SU-DHL-6 (cell line): ENCODE results near the gene POLR1A.

Source experiments
- H2AFZ ChIP-seq: fragments of 200-600 bp; sonication (generic); 2 replicates; pipeline ENCODE4 v1.6.1; 2014; ENCODE audit warnings: low read depth, mild to moderate bottlenecking, moderate library complexity, mixed read lengths, antibody characterized with exemption, low read length; ENCODE audit not compliant: severe bottlenecking
- H3F3A ChIP-seq: fragments of 200-600 bp; shearing (Covaris generic); 2 replicates; pipeline ENCODE4 v1.6.0; 2016; ENCODE audit warnings: antibody characterized with exemption, mild to moderate bottlenecking; ENCODE audit not compliant: insufficient read depth
- H3K27ac ChIP-seq: fragments of 200-600 bp; sonication (generic); 2 replicates; pipeline ENCODE4 v1.5.1; 2016; ENCODE audit warnings: low read depth, mild to moderate bottlenecking, low read length, moderate library complexity, mixed read lengths
- H3K27me3 ChIP-seq: fragments of 200-600 bp; sonication (generic), shearing (Covaris generic); 2 replicates; pipeline ENCODE4 v1.6.0; 2014; ENCODE audit warnings: mild to moderate bottlenecking, low read length
- H3K36me3 ChIP-seq: fragments of 200-600 bp; sonication (generic); 2 replicates; pipeline ENCODE4 v1.6.1; 2014; ENCODE audit warnings: mild to moderate bottlenecking, low read length, mixed read lengths
- H3K4me2 ChIP-seq: fragments of 300-600, 200-600 bp; shearing (Covaris generic), sonication (generic); 2 replicates; pipeline ENCODE4 v1.6.0; 2014; ENCODE audit warnings: low read length, low read depth, mild to moderate bottlenecking; ENCODE audit not compliant: poor library complexity, severe bottlenecking
- H3K4me3 ChIP-seq: fragments of 200-600 bp; sonication (generic); 2 replicates; pipeline ENCODE4 v1.5.1; 2014; ENCODE audit warnings: antibody characterized with exemption, low read length, mild to moderate bottlenecking, mixed read lengths; ENCODE audit not compliant: insufficient read depth, poor library complexity, severe bottlenecking
- H3K79me2 ChIP-seq: fragments of 200-600 bp; sonication (generic); 2 replicates; pipeline ENCODE4 v1.6.1; 2014; ENCODE audit warnings: mild to moderate bottlenecking, low read length, moderate library complexity; ENCODE audit not compliant: insufficient read depth
- H3K9ac ChIP-seq: fragments of 200-600 bp; sonication (generic); 2 replicates; pipeline ENCODE4 v1.7.0; 2014; ENCODE audit warnings: mild to moderate bottlenecking, low read length
- H3K9me2 ChIP-seq: fragments of 200-600 bp; sonication (generic); replicated peaks from 2 replicates; pipeline ENCODE4 v1.6.1; 2014; ENCODE audit warnings: low read length; ENCODE audit not compliant: insufficient read depth
- H3K9me3 ChIP-seq: fragments of 200-600 bp; sonication (generic); 2 replicates; pipeline ENCODE4 v1.6.1; 2014; ENCODE audit warnings: low read length, mixed read lengths; ENCODE audit not compliant: insufficient read depth
- H4K20me1 ChIP-seq: fragments of 200-600 bp; sonication (generic); 2 replicates; pipeline ENCODE4 v1.6.1; 2014; ENCODE audit warnings: low read depth, mild to moderate bottlenecking, antibody characterized with exemption, low read length, moderate library complexity, mixed read lengths
- CTCF ChIP-seq: fragments of 200-600 bp; sonication (generic); IDR thresholded peaks from one replicate; pipeline ENCODE4 v1.5.1; 2017; ENCODE audit warnings: antibody characterized with exemption, mild to moderate bottlenecking, low read length, moderate library complexity; ENCODE audit not compliant: insufficient read depth, poor library complexity, severe bottlenecking
- EZH2phosphoT487 ChIP-seq: fragments of 200-600 bp; sonication (generic), shearing (Covaris generic); conservative IDR thresholded peaks from 2 replicates; pipeline ENCODE4 v1.6.1; 2018; ENCODE audit warnings: mild to moderate bottlenecking, antibody characterized with exemption, low read length, moderate library complexity, mixed read lengths

Gene POLR1A

GRCh38 chr2:86143926-86144685 is 38.4 kb upstream of the POLR1A start:
- H3F3A ChIP-seq: peaks cover 30% of the 10 kb centered on the region
- no peaks in the 10 kb centered on the region for H3K9me3 ChIP-seq
- no peak overlapping the region for H3K27ac ChIP-seq
- H3K4me3 ChIP-seq: no peak overlapping the region
- H3K9ac ChIP-seq: no peak overlapping the region
- 0 out of 2 replicates have a peak, but pooled peaks cover 6% of the 10 kb centered on the region for H4K20me1 ChIP-seq
- H3K4me2 ChIP-seq: no peak overlapping the region
- H3K9me2 ChIP-seq: no peaks in the 10 kb centered on the region
- H2AFZ ChIP-seq: no peak overlapping the region
- peaks cover 26% of the 10 kb centered on the region for H3K36me3 ChIP-seq
- no peaks in the 10 kb centered on the region for H3K79me2 ChIP-seq
- H3K27me3 ChIP-seq: no peaks in the 10 kb centered on the region
- TF ChIP-seq EZH2phosphoT487 (no peak), CTCF (no peak)

- Histone ChIP-seq H3K9ac (no peak overlapping the region), H3K4me2 (no peak overlapping the region), H3F3A (peaks cover 32% of the 10 kb centered on the region), H3K27ac (no peak overlapping the region), H3K4me3 (no peak overlapping the region), H3K36me3 (peaks cover 23% of the 10 kb centered on the region), H3K27me3 (no peaks in the 10 kb centered on the region), H3K9me2 (no peaks in the 10 kb centered on the region), H4K20me1 (0 out of 2 replicates have a peak, but pooled peaks cover 6% of the 10 kb centered on the region), H3K79me2 (no peaks in the 10 kb centered on the region), H2AFZ (no peak overlapping the region), H3K9me3 (no peaks in the 10 kb centered on the region)
- TF ChIP-seq CTCF (no peak), EZH2phosphoT487 (no peak)
Measured at GRCh38 chr2:86143307-86143706, 37.6 kb upstream of the POLR1A start.

DNA sequence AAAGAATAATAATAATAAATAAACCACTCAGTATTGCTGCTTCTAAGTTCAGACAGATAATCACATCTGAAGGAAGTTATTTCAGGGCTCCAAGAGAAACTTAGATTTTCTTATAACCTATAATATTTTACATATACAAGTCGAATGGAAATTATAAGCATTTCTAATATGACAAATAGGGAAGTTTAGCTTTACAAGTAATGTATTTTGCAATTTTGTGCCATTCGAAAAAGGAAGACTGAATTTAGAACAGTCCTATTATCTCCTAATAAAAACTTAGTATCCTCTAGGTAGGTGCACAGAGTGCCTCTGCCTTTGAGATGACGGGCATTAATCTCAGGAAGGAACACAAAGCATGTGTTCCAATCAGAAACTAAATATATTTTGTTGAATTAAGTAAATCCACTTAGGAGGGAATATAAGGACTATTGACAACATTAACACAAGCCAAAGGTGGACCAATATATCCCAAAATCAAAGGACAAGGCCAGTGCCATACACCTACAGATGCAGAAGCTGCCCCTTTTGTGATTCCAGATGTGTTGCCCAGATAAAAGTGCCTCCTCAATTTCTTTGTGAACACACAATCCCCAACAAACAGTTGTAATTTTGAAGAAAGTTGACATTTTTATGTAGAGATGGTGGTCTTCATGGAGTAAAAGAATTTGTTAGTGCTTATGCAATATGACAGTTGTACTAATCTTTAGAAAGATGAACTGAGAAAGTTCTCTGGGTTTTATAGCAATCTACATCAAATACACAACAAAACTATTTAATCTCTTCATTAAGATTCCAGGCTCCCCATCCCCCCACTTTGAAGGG is 37.0 kb upstream of the POLR1A start:
- Histone ChIP-seq H3K27ac (no peak overlapping the region), H3K9me2 (no peaks in the 10 kb centered on the region), H4K20me1 (0 out of 2 replicates have a peak, but pooled peaks cover 2% of the 10 kb centered on the region), H3K79me2 (no peaks in the 10 kb centered on the region), H3K9me3 (no peaks in the 10 kb centered on the region), H3K4me3 (no peak overlapping the region), H3K36me3 (peaks cover 19% of the 10 kb centered on the region), H3K9ac (no peak overlapping the region), H3F3A (peaks cover 34% of the 10 kb centered on the region), H2AFZ (no peak overlapping the region), H3K27me3 (no peaks in the 10 kb centered on the region), H3K4me2 (no peak overlapping the region)
- TF ChIP-seq CTCF (no peak), EZH2phosphoT487 (no peak)
